PC-3 (cell line): ENCODE measurements around the gene CLDN24.

Experiments used
- EZH2 ChIP-seq: fragments of 300-600 bp; sonication (generic); IDR thresholded peaks from one replicate; pipeline ENCODE4 v1.6.1; 2017; ENCODE audit warnings: antibody characterized with exemption, mild to moderate bottlenecking, low read length; ENCODE audit not compliant: unreplicated experiment
- EZH2phosphoT487 ChIP-seq: fragments of 300-600 bp; sonication (generic); IDR thresholded peaks from 2 replicates; pipeline ENCODE4 v1.6.1; 2018; ENCODE audit warnings: mild to moderate bottlenecking, antibody characterized with exemption, low read length, borderline replicate concordance
- TF ChIP-seq, protein P1 (sequence below): fragments of 300-600 bp; sonication (generic); conservative IDR thresholded peaks from 2 replicates; pipeline ENCODE4 v1.5.1; 2017; ENCODE audit warnings: antibody characterized with exemption, low read depth, mild to moderate bottlenecking, low read length

DNA sequence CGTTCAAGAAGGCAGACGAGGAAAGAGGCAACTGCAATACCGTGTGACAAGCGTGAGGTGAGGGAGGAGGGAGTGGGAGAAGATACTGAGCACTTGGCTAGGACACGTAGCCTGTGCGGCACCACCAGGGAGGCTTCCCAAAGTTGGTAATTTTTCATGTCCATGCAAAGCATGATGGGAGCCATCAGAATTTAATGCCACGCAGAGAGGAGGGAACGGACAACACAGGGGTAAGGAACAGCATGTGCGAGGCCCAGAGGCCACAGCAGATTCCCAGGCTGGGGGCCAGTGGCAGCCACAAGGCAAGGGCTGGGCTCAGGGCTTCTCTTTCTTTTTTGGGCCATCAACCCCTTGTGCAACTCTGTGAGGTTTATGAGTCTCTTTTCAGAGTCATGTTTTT is 11.0 kb upstream of the CLDN24 start:
- TF ChIP-seq, protein P1, sequence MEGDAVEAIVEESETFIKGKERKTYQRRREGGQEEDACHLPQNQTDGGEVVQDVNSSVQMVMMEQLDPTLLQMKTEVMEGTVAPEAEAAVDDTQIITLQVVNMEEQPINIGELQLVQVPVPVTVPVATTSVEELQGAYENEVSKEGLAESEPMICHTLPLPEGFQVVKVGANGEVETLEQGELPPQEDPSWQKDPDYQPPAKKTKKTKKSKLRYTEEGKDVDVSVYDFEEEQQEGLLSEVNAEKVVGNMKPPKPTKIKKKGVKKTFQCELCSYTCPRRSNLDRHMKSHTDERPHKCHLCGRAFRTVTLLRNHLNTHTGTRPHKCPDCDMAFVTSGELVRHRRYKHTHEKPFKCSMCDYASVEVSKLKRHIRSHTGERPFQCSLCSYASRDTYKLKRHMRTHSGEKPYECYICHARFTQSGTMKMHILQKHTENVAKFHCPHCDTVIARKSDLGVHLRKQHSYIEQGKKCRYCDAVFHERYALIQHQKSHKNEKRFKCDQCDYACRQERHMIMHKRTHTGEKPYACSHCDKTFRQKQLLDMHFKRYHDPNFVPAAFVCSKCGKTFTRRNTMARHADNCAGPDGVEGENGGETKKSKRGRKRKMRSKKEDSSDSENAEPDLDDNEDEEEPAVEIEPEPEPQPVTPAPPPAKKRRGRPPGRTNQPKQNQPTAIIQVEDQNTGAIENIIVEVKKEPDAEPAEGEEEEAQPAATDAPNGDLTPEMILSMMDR: no peak
- TF ChIP-seq EZH2: no peak
- no peak for TF ChIP-seq EZH2phosphoT487
